ENCODE results near the gene RAMP1.
"Not testable (repeated sequence)": the region's sequence is repeated elsewhere in the genome, so short reads cannot be mapped to it uniquely, and the experiment has no call there.

The RAMP1 gene

GRCh38 chr2:237940828-237941227 lies 81.4 kb downstream of the RAMP1 start:
- DNase-seq (ENCODE audit: low read depth): no peak

GRCh38 chr2:237941239-237941638 lies 81.8 kb downstream of the RAMP1 start:
- no peak for DNase-seq (ENCODE audit: low read depth)
- H3K4me3 ChIP-seq (ENCODE audit: low read depth, low read length): no peak overlapping the region
- in situ Hi-C loops (cut with HindIII; ENCODE audit: low sequenced_read_pairs): no loop called here
- no peak for TF ChIP-seq CTCF (IDR thresholded peaks at IDR 0.05; ENCODE audit: low read depth, low read length, missing control alignments)

More at GRCh38 chr2:237940828-237941227, 81.4 kb downstream of the RAMP1 start:
- in situ Hi-C loops (cut with HindIII; ENCODE audit: low sequenced_read_pairs): no loop called here
- TF ChIP-seq CTCF (IDR thresholded peaks at IDR 0.05; ENCODE audit: low read depth, low read length, missing control alignments): no peak
- H3K4me3 ChIP-seq (ENCODE audit: low read depth, low read length): no peak overlapping the region

- H3K4me3 ChIP-seq (ENCODE audit: low read depth, low read length): no peak overlapping the region
- in situ Hi-C loops (cut with HindIII; ENCODE audit: low sequenced_read_pairs): no loop called here
- no peak for DNase-seq (ENCODE audit: low read depth)
- TF ChIP-seq CTCF (IDR thresholded peaks at IDR 0.05; ENCODE audit: low read depth, low read length, missing control alignments): no peak
These were observed 83.1 kb downstream of the RAMP1 start for GRCh38 chr2:237942513-237942899.

GRCh38 chr2:237943395-237944094 lies 84.1 kb downstream of the RAMP1 start:
- no peak for TF ChIP-seq CTCF (IDR thresholded peaks at IDR 0.05; ENCODE audit: low read depth, low read length, missing control alignments)
- in situ Hi-C loops (cut with HindIII; ENCODE audit: low sequenced_read_pairs): no loop called here
- H3K4me3 ChIP-seq (ENCODE audit: low read depth, low read length): no peak overlapping the region
- no peak for DNase-seq (ENCODE audit: low read depth)

GRCh38 chr2:237944302-237944701 lies 84.9 kb downstream of the RAMP1 start:
- H3K4me3 ChIP-seq (ENCODE audit: low read depth, low read length): no peak overlapping the region
- no peak for TF ChIP-seq CTCF (IDR thresholded peaks at IDR 0.05; ENCODE audit: low read depth, low read length, missing control alignments)
- DNase-seq (ENCODE audit: low read depth): no peak
- in situ Hi-C loops (cut with HindIII; ENCODE audit: low sequenced_read_pairs): no loop called here

GRCh38 chr2:237946423-237946822 lies 87.0 kb downstream of the RAMP1 start:
- no peak overlapping the region for H3K4me3 ChIP-seq (ENCODE audit: low read depth, low read length)
- DNase-seq (ENCODE audit: low read depth): no peak
- no peak for TF ChIP-seq CTCF (IDR thresholded peaks at IDR 0.05; ENCODE audit: low read depth, low read length, missing control alignments)
- in situ Hi-C loops (cut with HindIII; ENCODE audit: low sequenced_read_pairs): no loop called here

GRCh38 chr2:237951354-237951753 lies 91.9 kb downstream of the RAMP1 start:
- DNase-seq (ENCODE audit: low read depth); in situ Hi-C loops (cut with HindIII; ENCODE audit: low sequenced_read_pairs); H3K4me3 ChIP-seq (ENCODE audit: low read depth, low read length): not testable (repeated sequence)

All from astrocyte of the cerebellum (primary cell).